ENCODE data around the gene CNPY2. TPM values are rescaled to one million over a fixed set of nuclear protein-coding genes. Genes with fewer than 3 reads are reported as not detected.

Gene CNPY2
- polyA plus RNA-seq, 2 of the 4 experiments (the other 2 are of a cell fraction) = 158 to 218 TPM

DNA sequence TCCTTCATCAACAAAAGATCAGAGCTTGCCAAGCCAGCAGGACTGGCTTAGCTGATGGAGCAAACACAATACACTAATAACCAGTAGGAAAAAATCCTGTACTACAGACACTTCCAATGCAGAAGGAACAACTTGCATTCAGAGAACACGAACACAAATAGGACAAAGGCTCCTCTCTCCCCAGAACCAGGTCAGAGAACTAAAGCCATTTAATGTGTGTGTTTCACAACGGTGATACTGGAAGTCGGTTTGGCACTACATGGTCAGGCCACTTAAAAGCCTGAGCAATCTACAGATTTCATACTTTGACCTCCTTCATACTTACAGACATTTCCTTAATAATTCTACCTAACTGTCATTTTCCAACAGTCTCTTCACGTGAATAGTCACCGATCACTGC is 22.0 kb downstream of the CNPY2 start:
- H3K27ac ChIP-seq = no peak overlapping the region
- H3K4me2 ChIP-seq = no peak overlapping the region
- CTCF ChIA-PET = interaction anchor here (0.7 to 1.7 kb wide), 3 partner anchors 11 to 60 kb away, joined by 3 to 4 read pairs (median 4); partner anchors contain the start of gene COQ10A
- DNase-seq (ENCODE audit: low read depth in 1 of 2, low spot score in 1 of 2) = no peak
- peaks cover 14% of the 10 kb centered on the region; the same call in 2 of the 3 replicates for H3K4me1 ChIP-seq
- no peak for ATAC-seq
- 89% methylated on average over 5 of the region's 5 CpGs for WGBS (ENCODE audit: missing lambda C conversion rate)
- no peak overlapping the region for H3K4me3 ChIP-seq
- POLR2A ChIA-PET = no interaction called here
- no peak for TF ChIP-seq ZC3H11A (IDR thresholded peaks at IDR 0.05)
- TF ChIP-seq SMC3 (IDR thresholded peaks at IDR 0.05) = no peak
- no peak for TF ChIP-seq CHD4 (IDR thresholded peaks at IDR 0.05; ENCODE audit: borderline replicate concordance)
- TF ChIP-seq HDAC2 (IDR thresholded peaks at IDR 0.05) = no peak
- TF ChIP-seq NFE2L2 (conservative IDR thresholded peaks at IDR 0.05; ENCODE audit: low read length) = no peak
- no peak for TF ChIP-seq SREBF2 (IDR thresholded peaks at IDR 0.05)
- TF ChIP-seq NR3C1 (IDR thresholded peaks at IDR 0.05) = no peak
- TF ChIP-seq FOSL2 (IDR thresholded peaks at IDR 0.05) = no peak
- TF ChIP-seq FOSL2 (CRISPR knock-in tag; IDR thresholded peaks at IDR 0.05) = no peak
- TF ChIP-seq RARB (CRISPR knock-in tag; IDR thresholded peaks at IDR 0.05) = no peak
- no peak for TF ChIP-seq CHD2 (IDR thresholded peaks at IDR 0.05; ENCODE audit: low read length, partially characterized antibody)
- no peak for TF ChIP-seq MAZ (IDR thresholded peaks at IDR 0.05; ENCODE audit: borderline replicate concordance, low read depth, low read length)
- TF ChIP-seq USF2 (IDR thresholded peaks at IDR 0.05) = no peak
- TF ChIP-seq BCL3 (IDR thresholded peaks at IDR 0.05) = no peak
- TF ChIP-seq, protein P1, sequence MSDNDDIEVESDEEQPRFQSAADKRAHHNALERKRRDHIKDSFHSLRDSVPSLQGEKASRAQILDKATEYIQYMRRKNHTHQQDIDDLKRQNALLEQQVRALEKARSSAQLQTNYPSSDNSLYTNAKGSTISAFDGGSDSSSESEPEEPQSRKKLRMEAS (IDR thresholded peaks at IDR 0.05) = no peak
- no peak for TF ChIP-seq EHF (CRISPR knock-in tag; IDR thresholded peaks at IDR 0.05)
- no peaks in the 10 kb centered on the region for H3K9me3 ChIP-seq
- FAIRE-seq = no peak

- Histone ChIP-seq H3K4me2 (no peak overlapping the region), H3K4me3 (no peak overlapping the region), H3K9me3 (no peaks in the 10 kb centered on the region), H3K4me1 (peaks cover 32% of the 10 kb centered on the region), H3K27ac (0 out of 6 replicates have a peak overlapping the region, but pooled peaks of 1 of the 2 experiments have one; percentile 12)
- DNase-seq (ENCODE audit: low read depth in 1 of 2, low spot score in 1 of 2) (no peak), ATAC-seq (no peak), FAIRE-seq (no peak)
- TF ChIP-seq FOSL2 (IDR thresholded peaks at IDR 0.05) (no peak), FOSL2 (CRISPR knock-in tag; IDR thresholded peaks at IDR 0.05) (no peak), CBX8 (IDR thresholded peaks at IDR 0.05) (no peak), RFX5 (IDR thresholded peaks at IDR 0.05) (no peak)
- TF ChIP-seq, protein P2, sequence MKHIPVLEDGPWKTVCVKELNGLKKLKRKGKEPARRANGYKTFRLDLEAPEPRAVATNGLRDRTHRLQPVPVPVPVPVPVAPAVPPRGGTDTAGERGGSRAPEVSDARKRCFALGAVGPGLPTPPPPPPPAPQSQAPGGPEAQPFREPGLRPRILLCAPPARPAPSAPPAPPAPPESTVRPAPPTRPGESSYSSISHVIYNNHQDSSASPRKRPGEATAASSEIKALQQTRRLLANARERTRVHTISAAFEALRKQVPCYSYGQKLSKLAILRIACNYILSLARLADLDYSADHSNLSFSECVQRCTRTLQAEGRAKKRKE (CRISPR knock-in tag; IDR thresholded peaks at IDR 0.05; ENCODE audit: low read depth) = no peak
- TF ChIP-seq, protein P3, sequence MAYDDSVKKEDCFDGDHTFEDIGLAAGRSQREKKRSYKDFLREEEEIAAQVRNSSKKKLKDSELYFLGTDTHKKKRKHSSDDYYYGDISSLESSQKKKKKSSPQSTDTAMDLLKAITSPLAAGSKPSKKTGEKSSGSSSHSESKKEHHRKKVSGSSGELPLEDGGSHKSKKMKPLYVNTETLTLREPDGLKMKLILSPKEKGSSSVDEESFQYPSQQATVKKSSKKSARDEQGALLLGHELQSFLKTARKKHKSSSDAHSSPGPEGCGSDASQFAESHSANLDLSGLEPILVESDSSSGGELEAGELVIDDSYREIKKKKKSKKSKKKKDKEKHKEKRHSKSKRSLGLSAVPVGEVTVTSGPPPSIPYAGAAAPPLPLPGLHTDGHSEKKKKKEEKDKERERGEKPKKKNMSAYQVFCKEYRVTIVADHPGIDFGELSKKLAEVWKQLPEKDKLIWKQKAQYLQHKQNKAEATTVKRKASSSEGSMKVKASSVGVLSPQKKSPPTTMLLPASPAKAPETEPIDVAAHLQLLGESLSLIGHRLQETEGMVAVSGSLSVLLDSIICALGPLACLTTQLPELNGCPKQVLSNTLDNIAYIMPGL (CRISPR knock-in tag; IDR thresholded peaks at IDR 0.05; ENCODE audit: borderline replicate concordance) = no peak
- POLR2A ChIA-PET = no interaction called here
- CTCF ChIA-PET = interaction anchor here (1.3 to 3.0 kb wide), 4 partner anchors 17 to 175 kb away, joined by 4 to 11 read pairs (median 6); partner anchors contain the start of genes COQ10A and SMARCC2
- WGBS (ENCODE audit: missing lambda C conversion rate) = 79% methylated on average over 3 of the region's 3 CpGs
Measured at GRCh38 chr12:56288705-56289387, 26.9 kb downstream of the CNPY2 start.

All from A549 (cell line).